Skeletal muscle satellite cell (primary cell): ENCODE measurements around the gene PTPRO.

Source experiments
- H3K27me3 ChIP-seq: 2 replicates; pipeline ENCODE4 v1.7.0; 2013; ENCODE audit warnings: low read length; ENCODE audit not compliant: control insufficient read depth, insufficient read depth
- H3K36me3 ChIP-seq: 2 replicates; pipeline ENCODE4 v1.7.0; 2013; ENCODE audit warnings: mild to moderate bottlenecking, control low read depth, low read length; ENCODE audit not compliant: insufficient read depth
- H3K4me1 ChIP-seq: 2 replicates; pipeline ENCODE4 v1.7.0; 2013; ENCODE audit warnings: low read length; ENCODE audit not compliant: control insufficient read depth, insufficient read depth
- H3K4me2 ChIP-seq: 2 replicates; pipeline ENCODE4 v1.7.0; 2013; ENCODE audit warnings: mild to moderate bottlenecking, low read length
- H3K4me3 ChIP-seq: 2 replicates; pipeline ENCODE4 v1.7.0; 2013; ENCODE audit warnings: low read length
- H3K9ac ChIP-seq: 2 replicates; pipeline ENCODE4 v1.7.0; 2013; ENCODE audit warnings: mild to moderate bottlenecking, low read depth, low read length, moderate library complexity
- H3K9me3 ChIP-seq: replicated peaks from 2 replicates; pipeline ENCODE4 v1.7.0; 2013; ENCODE audit warnings: mild to moderate bottlenecking, control low read depth, low read length

The PTPRO gene

GRCh38 chr12:15495746-15496145 is 173.4 kb downstream of the PTPRO start:
- H3K4me2 ChIP-seq = no peak overlapping the region
- H3K4me3 ChIP-seq = no peak overlapping the region
- no peaks in the 10 kb centered on the region for H3K9me3 ChIP-seq
- no peaks in the 10 kb centered on the region for H3K36me3 ChIP-seq
- peaks cover 27% of the 10 kb centered on the region for H3K4me1 ChIP-seq
- H3K9ac ChIP-seq = no peak overlapping the region
- H3K27me3 ChIP-seq = no peaks in the 10 kb centered on the region

DNA sequence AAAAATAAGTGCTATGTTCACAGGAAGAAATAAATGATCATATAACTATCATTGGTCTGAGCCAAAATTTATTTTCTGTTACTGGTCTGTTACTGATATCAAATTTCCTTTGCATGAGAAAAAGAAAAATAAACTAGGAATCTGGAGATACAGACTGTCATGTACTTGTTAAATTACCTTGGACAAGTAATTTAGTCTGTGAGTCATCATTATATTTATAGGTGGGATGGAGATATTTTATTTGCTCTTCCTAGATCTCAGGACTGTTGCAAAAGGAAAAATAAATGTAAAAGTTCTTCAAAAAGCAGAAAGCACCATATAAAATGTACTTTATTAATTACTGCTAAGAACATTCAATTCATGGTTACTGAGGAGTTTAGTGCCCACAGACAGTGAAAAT is 174.4 kb downstream of the PTPRO start:
- Histone ChIP-seq H3K9me3 (no peaks in the 10 kb centered on the region), H3K36me3 (no peaks in the 10 kb centered on the region), H3K4me2 (peak overlapping the region; percentile 24), H3K4me3 (no peak overlapping the region), H3K4me1 (peaks cover 27% of the 10 kb centered on the region), H3K27me3 (no peaks in the 10 kb centered on the region), H3K9ac (no peak overlapping the region)

- H3K27me3 ChIP-seq = no peaks in the 10 kb centered on the region
- H3K4me3 ChIP-seq = no peak overlapping the region
- no peaks in the 10 kb centered on the region for H3K36me3 ChIP-seq
- H3K9ac ChIP-seq = no peak overlapping the region
- H3K9me3 ChIP-seq = no peaks in the 10 kb centered on the region
- peak overlapping the region; percentile 9 for H3K4me2 ChIP-seq
- peaks cover 27% of the 10 kb centered on the region for H3K4me1 ChIP-seq
Measured at GRCh38 chr12:15497671-15498292, 175.5 kb downstream of the PTPRO start.

DNA sequence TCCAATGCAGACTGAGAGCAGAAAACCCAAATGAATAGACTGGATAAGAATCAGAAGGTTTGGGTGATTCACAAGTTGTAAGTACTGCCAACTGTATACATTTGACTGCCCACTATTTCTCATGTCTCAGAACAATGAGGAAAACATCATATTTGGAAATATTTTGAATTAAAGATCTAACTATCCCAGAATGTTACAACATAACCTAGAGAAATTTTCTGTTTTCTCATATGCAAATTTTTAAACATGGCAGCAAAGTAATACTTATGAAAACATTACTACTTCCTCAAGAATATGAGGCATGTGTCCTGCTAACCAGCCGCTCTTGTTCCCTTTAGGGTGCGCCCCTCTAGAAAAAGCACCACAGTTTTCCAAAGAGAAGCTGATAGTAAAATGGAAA is 179.9 kb downstream of the PTPRO start:
- Histone ChIP-seq H3K4me2 (no peak overlapping the region), H3K4me1 (peaks cover 11% of the 10 kb centered on the region), H3K4me3 (no peak overlapping the region), H3K36me3 (no peaks in the 10 kb centered on the region), H3K9ac (no peak overlapping the region), H3K27me3 (no peaks in the 10 kb centered on the region), H3K9me3 (no peaks in the 10 kb centered on the region)

DNA sequence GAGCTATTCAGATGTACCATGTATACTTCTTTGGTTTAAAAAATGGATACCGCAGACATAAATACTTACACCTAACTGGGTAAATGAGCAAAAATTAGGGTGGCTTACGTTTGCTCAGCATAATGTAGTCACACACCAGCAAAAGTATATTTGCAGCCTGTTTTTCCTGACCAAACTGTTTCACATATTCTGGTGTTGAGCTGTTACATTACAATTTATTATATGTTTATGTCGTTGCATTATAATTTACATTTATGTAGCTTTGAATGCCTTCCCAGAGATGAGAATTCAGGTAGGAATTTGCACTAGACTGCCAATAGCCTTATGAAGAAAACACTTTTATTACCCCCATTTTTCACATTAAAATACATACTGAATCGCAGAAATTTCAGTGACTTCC is 183.3 kb downstream of the PTPRO start:
- H3K27me3 ChIP-seq = no peaks in the 10 kb centered on the region
- peaks cover 3% of the 10 kb centered on the region for H3K4me1 ChIP-seq
- H3K9ac ChIP-seq = no peak overlapping the region
- no peaks in the 10 kb centered on the region for H3K36me3 ChIP-seq
- H3K4me2 ChIP-seq = no peak overlapping the region
- H3K4me3 ChIP-seq = no peak overlapping the region
- H3K9me3 ChIP-seq = no peaks in the 10 kb centered on the region

DNA sequence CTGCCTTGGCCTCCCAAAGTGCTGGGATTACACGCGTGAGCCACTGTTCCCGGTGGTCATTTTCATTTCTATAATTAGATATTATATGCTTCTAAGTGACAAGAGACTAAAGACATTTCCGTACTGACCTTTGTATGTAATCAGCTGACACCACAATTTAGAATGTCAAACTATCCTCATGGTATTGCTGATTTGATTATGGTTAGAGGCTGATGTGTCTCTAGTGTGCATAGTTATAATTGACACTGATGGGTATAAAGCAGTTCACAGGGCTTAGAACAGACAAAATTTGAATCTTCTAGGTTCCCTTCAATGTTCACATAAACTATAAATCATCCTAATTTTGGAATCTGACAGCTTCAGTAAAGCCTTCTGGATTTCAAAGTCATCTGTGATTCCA is 192.7 kb downstream of the PTPRO start:
- no peaks in the 10 kb centered on the region for H3K4me1 ChIP-seq
- H3K4me3 ChIP-seq = no peak overlapping the region
- no peaks in the 10 kb centered on the region for H3K27me3 ChIP-seq
- no peak overlapping the region for H3K4me2 ChIP-seq
- H3K36me3 ChIP-seq = no peaks in the 10 kb centered on the region
- no peaks in the 10 kb centered on the region for H3K9me3 ChIP-seq
- no peak overlapping the region for H3K9ac ChIP-seq

GRCh38 chr12:15520083-15520482 is 197.8 kb downstream of the PTPRO start:
- H3K9me3 ChIP-seq = no peaks in the 10 kb centered on the region
- H3K27me3 ChIP-seq = no peaks in the 10 kb centered on the region
- H3K36me3 ChIP-seq = no peaks in the 10 kb centered on the region
- no peaks in the 10 kb centered on the region for H3K4me1 ChIP-seq
- no peak overlapping the region for H3K9ac ChIP-seq
- no peak overlapping the region for H3K4me3 ChIP-seq
- no peak overlapping the region for H3K4me2 ChIP-seq

DNA sequence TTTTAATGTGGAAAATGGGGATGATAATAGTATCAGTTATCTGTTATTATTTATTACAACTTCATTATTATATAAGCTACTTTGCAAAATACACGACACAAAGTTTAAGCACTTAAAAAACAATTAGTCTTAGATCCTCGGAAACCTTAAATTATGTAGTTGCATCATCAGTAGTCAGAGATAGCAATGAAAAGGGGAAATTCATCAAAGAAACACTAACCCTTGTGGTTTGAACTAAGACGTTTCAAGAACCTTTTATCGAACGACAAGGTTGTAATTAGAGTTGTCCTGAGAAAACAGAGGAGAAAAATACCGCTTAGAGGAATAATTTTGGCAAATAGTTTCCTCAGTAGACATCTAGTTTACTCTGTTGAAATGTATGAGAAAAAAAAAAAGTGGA is 198.5 kb downstream of the PTPRO start:
- Histone ChIP-seq H3K4me1 (peaks cover 3% of the 10 kb centered on the region), H3K36me3 (no peaks in the 10 kb centered on the region), H3K27me3 (no peaks in the 10 kb centered on the region), H3K4me3 (no peak overlapping the region), H3K4me2 (no peak overlapping the region), H3K9ac (no peak overlapping the region), H3K9me3 (no peaks in the 10 kb centered on the region)

GRCh38 chr12:15522574-15523187 is 200.4 kb downstream of the PTPRO start:
- H3K9me3 ChIP-seq = no peaks in the 10 kb centered on the region
- H3K4me3 ChIP-seq = no peak overlapping the region
- H3K36me3 ChIP-seq = no peaks in the 10 kb centered on the region
- peaks cover 14% of the 10 kb centered on the region for H3K4me1 ChIP-seq
- no peak overlapping the region for H3K4me2 ChIP-seq
- no peak overlapping the region for H3K9ac ChIP-seq
- no peaks in the 10 kb centered on the region for H3K27me3 ChIP-seq

DNA sequence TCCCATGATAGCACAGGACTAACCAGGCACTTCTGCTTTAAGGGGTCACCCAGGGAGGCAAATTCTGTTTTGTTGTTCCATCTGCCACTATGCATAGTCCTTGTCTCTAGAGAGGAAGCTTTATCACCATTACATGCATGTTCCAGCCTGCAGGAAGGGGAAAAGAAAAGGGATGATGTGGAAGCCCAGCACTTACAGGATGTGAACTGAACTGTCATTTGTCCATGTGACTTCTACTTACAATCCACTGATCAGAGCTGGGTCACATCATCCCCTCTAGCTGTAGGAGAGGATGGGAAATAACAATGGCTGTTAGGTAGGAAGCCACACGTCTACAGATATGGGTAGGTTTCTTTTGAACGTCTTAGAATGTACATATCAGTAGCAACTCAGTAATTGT is 203.1 kb downstream of the PTPRO start:
- H3K27me3 ChIP-seq = no peaks in the 10 kb centered on the region
- no peaks in the 10 kb centered on the region for H3K36me3 ChIP-seq
- H3K4me1 ChIP-seq = peaks cover 25% of the 10 kb centered on the region
- no peak overlapping the region for H3K4me2 ChIP-seq
- peaks cover 4% of the 10 kb centered on the region for H3K9me3 ChIP-seq
- H3K9ac ChIP-seq = no peak overlapping the region
- no peak overlapping the region for H3K4me3 ChIP-seq

DNA sequence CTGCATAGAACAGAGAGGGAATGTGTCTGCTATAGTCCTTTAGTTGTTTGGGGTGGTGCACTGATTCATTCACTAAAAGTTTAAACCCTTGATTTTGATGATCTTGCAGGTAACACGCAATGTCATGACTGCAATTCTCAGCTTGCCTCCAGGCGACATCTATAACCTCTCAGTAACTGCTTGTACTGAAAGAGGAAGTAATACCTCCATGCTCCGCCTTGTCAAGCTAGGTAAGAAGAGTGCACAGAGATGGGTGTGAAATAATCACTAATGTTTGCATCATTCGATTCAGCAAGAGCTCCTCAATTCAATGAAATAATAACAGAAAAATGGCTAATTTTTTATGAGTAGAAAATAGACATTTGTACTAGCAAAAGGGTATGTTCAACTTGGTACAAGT is 203.7 kb downstream of the PTPRO start:
- H3K4me3 ChIP-seq = no peak overlapping the region
- H3K36me3 ChIP-seq = no peaks in the 10 kb centered on the region
- no peak overlapping the region for H3K9ac ChIP-seq
- H3K4me1 ChIP-seq = peaks cover 30% of the 10 kb centered on the region
- no peaks in the 10 kb centered on the region for H3K27me3 ChIP-seq
- H3K9me3 ChIP-seq = peaks cover 4% of the 10 kb centered on the region
- H3K4me2 ChIP-seq = no peak overlapping the region
